HG02763 (cell line): ENCODE data around the gene GK2.

ENCODE experiments used
- ATAC-seq: cut with Tn5 transposase; IDR thresholded peaks from one replicate; pipeline ENCODE4 v1.9.1; 2021; ENCODE audit warnings: mild to moderate bottlenecking, moderate library complexity; ENCODE audit not compliant: unreplicated experiment

GK2 gene

GRCh38 chr4:79390890-79391289 lies 17.1 kb downstream of the GK2 start:
- no peak for ATAC-seq

DNA sequence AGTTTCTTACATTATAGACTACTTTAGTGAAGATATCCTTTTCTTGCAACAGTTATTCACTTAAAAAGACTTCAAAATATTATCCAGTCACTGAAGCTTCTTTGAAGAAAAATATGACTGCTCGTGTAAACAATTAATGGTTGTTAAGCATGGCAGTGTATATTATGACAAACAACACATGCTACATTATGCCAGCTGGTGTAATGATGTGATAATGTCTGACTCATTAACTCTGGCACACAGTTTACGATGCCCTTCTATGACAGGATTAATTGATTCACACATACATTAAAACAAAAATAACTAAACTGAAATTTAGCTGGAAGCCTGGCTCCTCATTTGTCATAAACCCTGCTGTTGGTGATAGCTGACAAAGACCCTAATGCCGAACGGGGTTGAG lies 22.4 kb downstream of the GK2 start:
- no peak for ATAC-seq

- no peak for ATAC-seq
Measured at GRCh38 chr4:79381161-79381560, 26.9 kb downstream of the GK2 start.

GRCh38 chr4:79370026-79370425 lies 38.0 kb downstream of the GK2 start:
- no peak for ATAC-seq

DNA sequence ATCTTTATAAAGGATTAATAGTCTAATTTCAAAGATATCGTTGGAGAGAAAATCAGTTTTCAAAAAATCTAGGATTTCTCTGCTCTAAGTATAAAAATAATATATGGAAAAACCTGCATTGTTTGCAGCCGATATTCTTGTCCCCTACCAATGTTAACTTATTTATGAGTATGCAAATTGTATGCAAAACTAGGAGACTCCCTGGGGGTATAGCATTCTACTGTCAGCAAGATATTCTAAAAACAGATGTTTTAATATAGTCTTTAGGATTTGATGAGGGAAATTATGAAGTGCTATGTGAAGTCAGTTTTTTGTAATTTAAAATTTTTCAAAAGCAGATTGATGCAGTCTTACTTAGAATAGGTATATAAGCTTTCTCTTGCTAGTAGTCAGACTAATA lies 40.9 kb downstream of the GK2 start:
- ATAC-seq, result no peak

DNA sequence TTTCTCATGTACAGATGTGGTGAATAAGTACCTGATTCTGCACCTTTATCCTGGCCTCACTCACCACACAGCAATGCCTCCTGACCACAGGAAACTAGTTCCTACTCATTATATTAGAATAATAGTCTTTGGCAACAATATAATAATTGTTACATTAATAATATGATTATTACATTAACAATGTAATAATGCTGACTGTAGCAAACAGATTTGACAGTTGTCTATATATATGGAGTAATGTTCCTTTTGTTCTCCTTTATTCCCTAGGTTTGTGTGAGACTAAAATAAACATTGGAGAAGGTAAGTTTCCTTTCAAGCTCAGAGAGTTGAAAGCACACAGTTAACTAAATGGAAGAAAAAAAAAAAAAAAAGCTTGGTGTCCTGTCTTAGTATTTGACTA lies 41.6 kb downstream of the GK2 start:
- ATAC-seq, result no peak

- no peak for ATAC-seq
Measured at GRCh38 chr4:79364061-79364460, 44.0 kb downstream of the GK2 start.

- no peak for ATAC-seq
Measured at GRCh38 chr4:79362626-79363025, 45.4 kb downstream of the GK2 start.

GRCh38 chr4:79360006-79360405 lies 48.0 kb downstream of the GK2 start:
- no peak for ATAC-seq

GRCh38 chr4:79358438-79358837 lies 49.6 kb downstream of the GK2 start:
- no peak for ATAC-seq

DNA sequence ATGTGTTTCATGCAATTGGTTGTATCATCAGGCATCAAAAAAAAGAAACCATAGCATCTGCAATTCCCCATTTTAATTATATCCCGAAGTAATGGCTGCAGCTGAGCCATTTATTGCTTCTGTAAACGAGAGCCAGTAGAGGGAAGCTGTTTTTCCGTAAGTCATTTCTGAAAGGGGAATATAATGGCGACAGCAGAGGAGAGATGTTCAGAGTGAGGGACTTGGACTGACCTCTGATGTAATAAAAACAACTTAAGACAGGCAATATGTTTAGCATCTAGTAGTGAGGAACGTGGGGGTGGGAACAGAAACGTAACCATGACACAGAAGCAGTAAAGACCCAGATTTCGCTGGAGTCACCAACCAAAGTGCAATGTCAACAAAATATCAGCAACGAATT lies 50.7 kb downstream of the GK2 start:
- no peak for ATAC-seq
